ENCODE data around the gene C3orf33. TPM values are rescaled to one million over a fixed set of nuclear protein-coding genes. Genes with fewer than 3 reads are reported as not detected.
A peak's percentile ranks its signal among the peaks of the same experiment; 100 is the strongest.

Gene C3orf33
- total RNA-seq, 4 donors from 2014 or later, result 1.5 to 3.7 TPM; not detected in 2

- intact Hi-C loops (cut with DNase I; ENCODE audit: low total_unique reads) (no loop called here), in situ Hi-C loops (cut with MboI; ENCODE audit: low pct_ligation_motif_present in 1 of 4, low pct_unique_long_range_greater_than_20kb in 1 of 4, low sequenced_read_pairs in 3 of 4) (no loop called here)
- whole genome bisulfite sequencing, 2 donors (ENCODE audit: low coverage in 1 of 2), result 10 to 11% methylated on average over 6 to 8 of the region's 8 CpGs
- Histone ChIP-seq H3K4me1 (peaks cover 0 to 27% (median 17%) of the 10 kb centered on the region in 4 donors), H3K27ac (peak overlapping the region; percentile 15 to 80 (median 74)), H3K9me3 (no peaks in the 10 kb centered on the region), H3K27me3 (peaks cover 15% of the 10 kb centered on the region), H3K4me3 (peak overlapping the region; percentile 43 to 76 (median 62)), H3K36me3 (no peaks in the 10 kb centered on the region)
- no peak for DNase-seq
- TF ChIP-seq POLR2A (IDR thresholded peaks at IDR 0.05) (no peak), EP300 (IDR thresholded peaks at IDR 0.05; ENCODE audit: low read depth) (no peak), CTCF (IDR thresholded peaks at IDR 0.05) (no peak), POLR2AphosphoS5 (IDR thresholded peaks at IDR 0.05) (no peak)
These were observed 62.5 kb downstream of the C3orf33 start for GRCh38 chr3:155743606-155744005.

GRCh38 chr3:155742349-155742965, 63.6 kb downstream of the C3orf33 start:
- DNase-seq, result no peak
- WGBS, 2 donors (ENCODE audit: low coverage in 1 of 2), result 78 to 85% methylated on average over 5 of the region's 5 CpGs
- no peaks in the 10 kb centered on the region for H3K9me3 ChIP-seq
- no peak overlapping the region for H3K4me3 ChIP-seq
- H3K36me3 ChIP-seq, result no peaks in the 10 kb centered on the region
- TF ChIP-seq POLR2AphosphoS5 (IDR thresholded peaks at IDR 0.05) (no peak), POLR2A (IDR thresholded peaks at IDR 0.05) (no peak), EP300 (IDR thresholded peaks at IDR 0.05; ENCODE audit: low read depth) (no peak), CTCF (IDR thresholded peaks at IDR 0.05) (no peak)
- in situ Hi-C loops (cut with MboI; ENCODE audit: low pct_ligation_motif_present in 1 of 4, low pct_unique_long_range_greater_than_20kb in 1 of 4, low sequenced_read_pairs in 3 of 4), result no loop called here
- H3K27me3 ChIP-seq, result peaks cover 15% of the 10 kb centered on the region
- intact Hi-C loops (cut with DNase I; ENCODE audit: low total_unique reads), result no loop called here
- H3K4me1 ChIP-seq, result peaks cover 0 to 34% (median 22%) of the 10 kb centered on the region in 4 donors
- no peak overlapping the region for H3K27ac ChIP-seq

GRCh38 chr3:155741603-155742002, 64.5 kb downstream of the C3orf33 start:
- H3K9me3 ChIP-seq, result no peaks in the 10 kb centered on the region
- no peak overlapping the region for H3K4me3 ChIP-seq
- peaks cover 15% of the 10 kb centered on the region for H3K27me3 ChIP-seq
- peaks cover 0 to 34% (median 22%) of the 10 kb centered on the region in 4 donors for H3K4me1 ChIP-seq
- H3K27ac ChIP-seq, result no peak overlapping the region
- DNase-seq, result no peak
- no peak for TF ChIP-seq CTCF (IDR thresholded peaks at IDR 0.05)
- TF ChIP-seq EP300 (IDR thresholded peaks at IDR 0.05; ENCODE audit: low read depth), result no peak
- no peak for TF ChIP-seq POLR2A (IDR thresholded peaks at IDR 0.05)
- TF ChIP-seq POLR2AphosphoS5 (IDR thresholded peaks at IDR 0.05), result no peak
- no peaks in the 10 kb centered on the region for H3K36me3 ChIP-seq
- in situ Hi-C loops (cut with MboI; ENCODE audit: low pct_ligation_motif_present in 1 of 4, low pct_unique_long_range_greater_than_20kb in 1 of 4, low sequenced_read_pairs in 3 of 4), result no loop called here
- intact Hi-C loops (cut with DNase I; ENCODE audit: low total_unique reads), result no loop called here

GRCh38 chr3:155741101-155741500, 65.0 kb downstream of the C3orf33 start:
- Histone ChIP-seq H3K4me3 (no peak overlapping the region), H3K27me3 (peaks cover 15% of the 10 kb centered on the region), H3K27ac (no peak overlapping the region), H3K36me3 (no peaks in the 10 kb centered on the region), H3K9me3 (no peaks in the 10 kb centered on the region), H3K4me1 (peaks cover 0 to 32% (median 23%) of the 10 kb centered on the region in 4 donors)
- in situ Hi-C loops (cut with MboI; ENCODE audit: low pct_ligation_motif_present in 1 of 4, low pct_unique_long_range_greater_than_20kb in 1 of 4, low sequenced_read_pairs in 3 of 4) (no loop called here), intact Hi-C loops (cut with DNase I; ENCODE audit: low total_unique reads) (no loop called here)
- TF ChIP-seq POLR2AphosphoS5 (IDR thresholded peaks at IDR 0.05) (no peak), EP300 (IDR thresholded peaks at IDR 0.05; ENCODE audit: low read depth) (no peak), CTCF (IDR thresholded peaks at IDR 0.05) (no peak), POLR2A (IDR thresholded peaks at IDR 0.05) (no peak)
- no peak for DNase-seq
- 79 to 91% methylated on average over 1 to 3 of the region's 3 CpGs for WGBS, 2 donors (ENCODE audit: low coverage in 1 of 2)
